Measurements from ENCODE around the gene PTPRU. TPM values are rescaled to one million over a fixed set of nuclear protein-coding genes. Genes with fewer than 3 reads are reported as not detected.

PTPRU gene
- total RNA-seq, 1 experiment from 2014 or later = 45.5 TPM

GRCh38 chr1:29279951-29280391, 43.6 kb downstream of the PTPRU start:
- no peak overlapping the region for H3T11ph ChIP-seq (ENCODE audit: low read length)
- no peaks in the 10 kb centered on the region for H4K20me1 ChIP-seq (ENCODE audit: control insufficient read depth, insufficient read depth, insufficient read length)
- no peak overlapping the region for H3K27ac Mint-ChIP-seq
- H3K56ac ChIP-seq (ENCODE audit: insufficient read length, low read depth, low read length) = no peak overlapping the region
- H2AK5ac ChIP-seq (ENCODE audit: insufficient read length, low read length) = no peak overlapping the region
- H3K14ac ChIP-seq (ENCODE audit: insufficient read depth, low read length) = no peak overlapping the region
- H3K23me2 ChIP-seq (ENCODE audit: insufficient read length, low read depth, low read length, poor library complexity, severe bottlenecking) = peaks cover 2% of the 10 kb centered on the region
- H2AFZ ChIP-seq (ENCODE audit: low read length) = no peak overlapping the region
- no peak overlapping the region for H3K18ac ChIP-seq (ENCODE audit: insufficient read length, low read depth, low read length)
- no peaks in the 10 kb centered on the region for H3K9me3 ChIP-seq (ENCODE audit: control insufficient read depth, low read depth, low read length)
- DNase-seq = no peak
- H2BK120ac ChIP-seq (ENCODE audit: low read depth, low read length, poor library complexity, severe bottlenecking) = no peak overlapping the region
- H2BK5ac ChIP-seq (ENCODE audit: insufficient read length, low read length) = no peak overlapping the region
- TF ChIP-seq CTCF (conservative IDR thresholded peaks at IDR 0.05) = no peak
- no peaks in the 10 kb centered on the region for H3K27me3 ChIP-seq (ENCODE audit: insufficient read depth, low read length)
- no peak overlapping the region for H2BK20ac ChIP-seq (ENCODE audit: low read depth, low read length, poor library complexity, severe bottlenecking)
- H4K91ac ChIP-seq (ENCODE audit: insufficient read length, low read depth, low read length) = no peak overlapping the region
- H3K27ac ChIP-seq (ENCODE audit: insufficient read length, low read depth, low read length) = no peak overlapping the region
- H3K4ac ChIP-seq (ENCODE audit: low read depth, low read length) = no peak overlapping the region
- no peaks in the 10 kb centered on the region; the same call in 1 of the 2 replicates for H3K27me3 Mint-ChIP-seq (ENCODE audit: low read depth)
- H2BK12ac ChIP-seq (ENCODE audit: insufficient read length, low read depth, low read length) = no peak overlapping the region
- no peak overlapping the region for H3K9ac ChIP-seq (ENCODE audit: extremely low read depth, insufficient read length, low read length)
- no peak overlapping the region for H3K23ac ChIP-seq (ENCODE audit: insufficient read length, low read depth, low read length)
- H3K79me1 ChIP-seq (ENCODE audit: insufficient read depth, low read depth, low read length, poor library complexity, severe bottlenecking) = no peaks in the 10 kb centered on the region
- H2BK15ac ChIP-seq (ENCODE audit: low read depth, low read length) = no peak overlapping the region
- no CpG with 5 or more reads among the region's 11 CpGs for WGBS (ENCODE audit: extremely low coverage, insufficient read length, low lambda C conversion rate)
- no peak overlapping the region for H3K4me2 ChIP-seq (ENCODE audit: insufficient read depth, insufficient read length, low read length)
- no peak overlapping the region for H3K4me3 Mint-ChIP-seq
- H3K4me1 ChIP-seq (ENCODE audit: insufficient read depth, low read length) = no peaks in the 10 kb centered on the region; the same call in 1 of the 2 replicates
- H3K79me2 ChIP-seq (ENCODE audit: insufficient read depth, low read length) = no peaks in the 10 kb centered on the region
- H3K9me3 Mint-ChIP-seq = no peaks in the 10 kb centered on the region
- no peak overlapping the region for H4K5ac ChIP-seq (ENCODE audit: insufficient read length, low read depth, low read length)
- H3K36me3 Mint-ChIP-seq (ENCODE audit: insufficient read depth in 1 of 3, low read depth in 3 of 3) = peaks cover 3 to 32% (median 25%) of the 10 kb centered on the region in 3 experiments; a peak in 6 of 7 replicates
- peaks cover 27 to 33% of the 10 kb centered on the region in 2 experiments for H3K4me1 Mint-ChIP-seq
- no peak overlapping the region for H4K8ac ChIP-seq (replicated peaks; ENCODE audit: insufficient read length, low read depth, low read length)

Data from H9 (cell line).